NCI-H510A (cell line): ENCODE measurements around the gene MYL9.
"Not testable (repeated sequence)": the region's sequence is repeated elsewhere in the genome, so short reads cannot be mapped to it uniquely, and the experiment has no call there.

ENCODE experiments used
- DNase-seq: peaks from one replicate; lab custom pipeline; 2025; lab: John Stamatoyannopoulos, UW

The MYL9 gene

DNA sequence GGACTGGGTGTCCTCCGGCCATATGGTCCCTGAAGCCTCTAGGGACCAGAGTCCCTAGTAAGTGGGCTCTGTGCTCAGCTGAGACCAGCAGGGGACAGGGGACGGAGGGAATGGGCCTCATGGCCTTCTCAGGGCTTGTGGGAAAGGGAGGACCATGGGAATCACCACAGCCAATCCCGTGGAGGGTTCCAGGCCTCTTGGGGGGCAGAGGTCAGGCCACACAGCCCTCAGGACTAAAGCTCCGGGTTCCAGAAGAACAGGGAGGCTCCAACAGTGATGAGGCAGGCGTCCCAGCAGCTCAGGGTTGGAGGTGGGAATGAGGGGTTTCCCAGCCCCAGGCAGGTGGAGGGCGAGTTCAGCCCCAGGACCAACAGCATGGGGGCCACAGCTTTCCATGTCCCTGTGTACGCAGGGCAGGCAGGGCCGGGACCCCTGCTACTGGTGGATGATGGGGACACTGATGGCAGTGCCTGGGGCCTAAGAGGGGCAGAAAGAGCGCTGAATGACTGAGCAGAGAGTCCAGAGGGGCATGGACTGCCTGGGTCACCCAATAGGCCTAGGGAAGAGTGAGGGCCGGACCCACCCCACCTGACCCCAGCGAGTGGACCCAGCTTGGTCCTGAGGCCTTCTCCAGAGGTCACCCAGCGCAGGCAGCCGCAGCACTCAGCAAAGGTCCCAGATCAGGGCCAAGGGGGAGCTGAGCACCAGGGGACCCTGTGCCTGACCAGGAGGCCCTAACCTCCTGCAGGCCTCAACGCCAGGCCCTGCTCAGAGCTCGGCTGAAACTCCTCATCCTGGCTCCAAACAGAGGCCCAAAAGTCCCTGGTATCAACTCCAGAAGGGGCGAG is 8.8 kb downstream of the MYL9 start:
- DNase-seq, result no peak

GRCh38 chr20:36550790-36551299 is 9.5 kb downstream of the MYL9 start:
- DNase-seq, result no peak

- no peak for DNase-seq
These were observed 13.9 kb downstream of the MYL9 start for GRCh38 chr20:36555248-36555647.

DNA sequence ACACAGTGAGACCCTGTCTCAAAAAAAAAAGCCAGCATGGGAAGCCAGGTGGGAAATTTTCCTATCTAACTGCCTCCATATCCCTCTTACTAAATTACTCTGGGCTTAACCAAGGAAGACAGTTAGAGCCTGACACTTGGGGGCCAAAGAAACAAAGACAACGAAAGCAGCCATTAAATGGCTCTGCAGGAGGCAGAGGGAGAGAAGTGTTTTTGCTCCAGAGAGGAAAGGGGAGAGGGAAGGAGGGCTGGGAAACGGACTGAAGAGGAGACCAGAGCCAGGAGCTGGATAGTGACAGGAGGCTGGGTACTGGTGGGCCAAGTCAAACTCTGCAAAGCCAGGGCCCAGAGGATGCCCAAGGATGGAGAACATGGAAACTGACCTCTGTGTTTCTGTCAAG is 21.4 kb downstream of the MYL9 start:
- no peak for DNase-seq

- DNase-seq, result no peak
These were observed 22.1 kb downstream of the MYL9 start for GRCh38 chr20:36563374-36563773.

DNA sequence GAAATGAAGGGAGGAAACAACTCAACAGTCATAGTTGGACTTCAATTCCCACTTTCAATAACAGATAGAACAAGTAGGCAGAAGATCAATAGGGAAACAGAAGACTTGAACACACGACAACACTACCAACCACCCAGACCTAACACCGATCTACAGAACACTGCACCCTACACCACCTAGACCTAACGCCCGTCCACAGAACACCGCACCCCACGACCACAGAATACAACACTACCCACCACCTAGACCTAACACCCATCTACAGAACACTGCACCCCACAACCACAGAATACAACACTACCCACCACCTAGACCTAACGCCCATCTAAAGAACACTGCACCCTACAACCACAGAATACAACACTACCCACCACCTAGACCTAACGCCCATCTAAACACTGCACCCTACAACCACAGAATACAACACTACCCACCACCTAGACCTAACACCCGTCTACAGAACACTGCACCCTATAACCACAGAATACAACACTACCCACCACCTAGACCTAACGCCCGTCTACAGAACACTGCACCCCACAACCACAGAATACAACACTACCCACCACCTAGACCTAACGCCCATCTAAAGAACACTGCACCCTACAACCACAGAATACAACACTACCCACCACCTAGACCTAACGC is 22.9 kb downstream of the MYL9 start:
- DNase-seq, result not testable (repeated sequence)

DNA sequence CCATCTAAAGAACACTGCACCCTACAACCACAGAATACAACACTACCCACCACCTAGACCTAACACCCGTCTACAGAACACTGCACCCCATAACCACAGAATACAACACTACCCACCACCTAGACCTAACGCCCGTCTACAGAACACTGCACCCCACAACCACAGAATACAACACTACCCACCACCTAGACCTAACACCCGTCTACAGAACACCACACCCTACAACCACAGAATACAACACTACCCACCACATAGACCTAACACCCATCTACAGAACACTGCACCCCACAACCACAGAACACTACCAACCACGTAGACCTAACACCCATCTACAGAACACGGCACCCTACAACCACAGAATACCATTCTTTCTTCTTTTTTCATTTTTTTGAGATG is 23.4 kb downstream of the MYL9 start:
- not testable (repeated sequence) for DNase-seq

- no peak for DNase-seq
These were observed 24.2 kb downstream of the MYL9 start for GRCh38 chr20:36565520-36565919.

GRCh38 chr20:36569847-36570429 is 28.6 kb downstream of the MYL9 start:
- no peak for DNase-seq

GRCh38 chr20:36571564-36572504 is 30.5 kb downstream of the MYL9 start:
- no peak for DNase-seq

GRCh38 chr20:36572701-36573102 is 31.4 kb downstream of the MYL9 start:
- no peak for DNase-seq

DNA sequence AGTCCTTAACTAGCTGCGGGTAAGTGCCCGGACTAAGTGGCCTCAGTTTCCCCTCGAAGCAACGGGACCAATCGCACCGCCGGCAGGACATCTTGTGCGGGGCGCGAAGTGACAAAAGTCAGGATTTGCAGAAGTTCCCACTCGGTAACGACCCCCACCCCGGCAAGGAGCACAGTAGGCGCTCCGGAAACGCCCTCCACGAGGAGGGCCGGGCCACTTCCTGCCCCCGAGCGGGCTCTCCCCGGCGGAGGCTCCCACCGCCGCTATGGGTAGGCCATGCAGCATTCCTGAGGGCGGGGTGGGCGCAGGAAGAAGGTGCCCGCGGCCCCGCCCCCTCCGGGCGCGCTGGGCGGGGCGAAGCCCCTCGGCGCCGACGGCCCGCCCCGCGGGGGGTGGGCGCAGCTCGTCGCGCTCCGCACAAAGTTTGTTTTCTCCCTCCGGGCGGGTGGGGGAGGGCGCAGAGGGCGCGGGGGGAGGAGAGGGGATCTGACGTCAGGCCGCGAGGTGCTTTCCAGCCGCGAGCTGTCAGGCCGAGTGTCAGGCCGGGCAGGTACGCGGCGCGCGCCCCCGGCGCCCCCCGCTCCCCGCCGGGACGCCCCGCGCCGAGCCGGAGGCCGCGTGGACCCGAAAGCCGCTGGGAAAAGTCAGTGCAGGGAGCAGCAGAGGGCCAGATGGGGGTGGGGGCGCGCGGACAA is 31.9 kb downstream of the MYL9 start, which contains the start of gene TGIF2:
Gene TGIF2 (plus strand): TSS at position 495 of the 695 bp plus-strand sequence. CDS start 5,178 bp downstream, outside the sequence.
- DNase-seq, result peak; percentile 89

DNA sequence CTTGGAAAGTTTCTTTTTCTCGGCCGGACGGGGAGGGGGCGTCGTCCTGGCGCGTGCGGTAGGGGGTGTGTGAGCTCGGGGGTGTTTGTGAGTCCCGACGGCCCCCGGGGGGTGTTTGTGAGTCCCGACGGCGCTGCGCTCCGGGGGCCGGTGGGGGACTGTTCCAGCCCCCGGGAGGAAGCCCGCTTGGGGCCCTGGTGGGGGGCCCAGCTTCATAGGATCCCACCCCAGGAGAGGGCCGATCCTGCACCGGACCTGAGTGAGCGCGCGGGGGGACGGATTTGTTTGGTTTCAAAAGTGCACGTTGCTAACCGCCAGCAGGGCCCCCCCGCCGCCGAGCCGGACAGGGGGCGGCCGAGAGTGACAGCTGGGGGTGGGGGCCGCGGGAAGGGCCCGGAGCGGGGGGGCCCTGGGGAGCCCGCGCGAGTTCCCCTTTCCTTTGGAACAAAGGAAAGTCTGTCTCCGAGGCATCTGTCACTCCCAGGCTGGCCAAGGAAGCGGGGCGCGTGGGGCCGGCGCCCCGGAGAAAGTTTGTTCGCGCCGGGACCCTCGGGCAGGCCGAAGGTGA is 32.6 kb downstream of the MYL9 start:
- DNase-seq, result no peak

- peak; percentile 11 for DNase-seq
These were observed 33.2 kb downstream of the MYL9 start for GRCh38 chr20:36574366-36575135.

DNA sequence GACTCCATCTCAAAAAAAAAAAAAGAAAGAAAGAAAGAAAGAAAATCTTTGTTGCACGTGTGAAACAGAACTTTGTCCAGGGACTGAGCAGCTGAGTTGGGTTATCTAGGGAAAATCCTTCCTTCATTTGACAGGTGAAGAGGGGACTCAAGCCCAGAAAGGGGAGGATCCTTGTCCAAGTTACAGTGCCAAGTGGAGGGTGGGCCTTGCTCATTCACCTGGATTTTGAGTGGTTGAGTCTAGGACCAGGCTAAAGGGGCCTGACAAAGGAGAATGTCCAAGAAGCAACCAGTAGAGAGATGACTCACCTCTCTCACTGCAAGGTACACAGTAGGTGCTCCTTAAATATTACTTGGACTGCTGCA is 34.7 kb downstream of the MYL9 start:
- DNase-seq, result no peak

DNA sequence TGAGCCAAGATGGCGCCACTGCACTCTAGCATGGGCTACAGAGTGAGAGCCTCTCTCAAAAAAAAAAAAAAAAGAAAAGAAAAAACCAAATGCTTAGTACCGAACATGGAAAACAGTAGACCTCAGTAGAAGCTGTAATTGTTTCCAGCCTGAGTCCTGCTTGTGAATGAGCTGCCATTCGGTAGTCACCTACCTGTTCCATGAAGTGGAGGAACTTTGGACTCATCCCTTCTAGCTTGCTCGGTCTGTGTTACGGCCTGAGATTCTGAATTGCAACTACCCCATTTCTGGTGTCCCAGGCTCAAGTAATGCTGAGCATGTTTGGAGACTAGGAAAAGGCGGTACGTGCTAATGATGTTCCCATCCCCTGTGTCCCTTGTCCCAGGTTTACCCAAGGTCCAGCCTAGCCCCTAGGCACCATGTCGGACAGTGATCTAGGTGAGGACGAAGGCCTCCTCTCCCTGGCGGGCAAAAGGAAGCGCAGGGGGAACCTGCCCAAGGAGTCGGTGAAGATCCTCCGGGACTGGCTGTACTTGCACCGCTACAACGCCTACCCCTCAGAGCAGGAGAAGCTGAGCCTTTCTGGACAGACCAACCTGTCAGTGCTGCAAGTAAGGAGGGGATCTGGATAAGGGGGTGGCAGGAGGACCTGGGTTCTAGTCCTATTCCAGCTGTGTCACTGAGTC is 37.2 kb downstream of the MYL9 start:
- DNase-seq, result no peak

GRCh38 chr20:36579996-36580545 is 38.8 kb downstream of the MYL9 start:
- DNase-seq, result no peak

GRCh38 chr20:36582322-36582721 is 41.0 kb downstream of the MYL9 start:
- no peak for DNase-seq

GRCh38 chr20:36582821-36583220 is 41.5 kb downstream of the MYL9 start:
- no peak for DNase-seq
